MM.1S (cell line): Measurements from ENCODE around the gene BMP4.

Experiments
- DNase-seq: peaks from one replicate; pipeline ENCODE4 v3.0.0-alpha.2; 2015
- H2AFZ ChIP-seq: fragments of 300-600 bp; sonication (generic); 2 replicates; pipeline ENCODE4 v1.6.0; 2016; ENCODE audit warnings: antibody characterized with exemption, low read length
- H3F3A ChIP-seq: fragments of 300-600 bp; sonication (generic); 2 replicates; pipeline ENCODE4 v1.6.1; 2016; ENCODE audit warnings: mild to moderate bottlenecking, antibody characterized with exemption, low read length, moderate library complexity, mixed read lengths; ENCODE audit not compliant: insufficient read depth
- H3K27ac ChIP-seq: fragments of 300-600 bp; sonication (generic); 2 replicates; pipeline ENCODE4 v1.5.1; 2016; ENCODE audit warnings: mild to moderate bottlenecking, low read length
- H3K27me3 ChIP-seq: fragments of 300-600 bp; sonication (generic); replicated peaks from 2 replicates; pipeline ENCODE4 v1.6.0; 2016; ENCODE audit warnings: low read length; ENCODE audit not compliant: insufficient read depth
- H3K36me3 ChIP-seq: fragments of 300-600 bp; sonication (generic); replicated peaks from 2 replicates; pipeline ENCODE4 v1.6.1; 2016; ENCODE audit warnings: mild to moderate bottlenecking, low read length, mixed read lengths; ENCODE audit not compliant: insufficient read depth
- H3K4me1 ChIP-seq: fragments of 300-600 bp; sonication (generic); 2 replicates; pipeline ENCODE4 v1.6.1; 2016; ENCODE audit warnings: low read length, mixed read lengths
- H3K4me2 ChIP-seq: fragments of 300-600 bp; sonication (generic); 2 replicates; pipeline ENCODE4 v1.6.0; 2016; ENCODE audit warnings: low read depth, low read length
- H3K4me3 ChIP-seq: fragments of 300-600 bp; sonication (generic); 2 replicates; pipeline ENCODE4 v1.5.1; 2016; ENCODE audit warnings: low read length, mixed read lengths
- H3K79me2 ChIP-seq: fragments of 300-600 bp; sonication (generic); 2 replicates; pipeline ENCODE4 v1.6.1; 2016; ENCODE audit warnings: mixed run types, low read length, mixed read lengths
- H3K9ac ChIP-seq: fragments of 300-600 bp; sonication (generic); 2 replicates; pipeline ENCODE4 v1.6.1; 2016; ENCODE audit warnings: low read length, mixed read lengths
- H3K9me2 ChIP-seq: fragments of 300-600 bp; sonication (generic); replicated peaks from 2 replicates; pipeline ENCODE4 v1.6.1; 2016; ENCODE audit warnings: mild to moderate bottlenecking, low read length, mixed read lengths; ENCODE audit not compliant: insufficient read depth
- H3K9me3 ChIP-seq: fragments of 300-600 bp; sonication (generic); replicated peaks from 2 replicates; pipeline ENCODE4 v1.6.1; 2016; ENCODE audit warnings: mild to moderate bottlenecking, low read length, mixed read lengths; ENCODE audit not compliant: insufficient read depth
- H4K20me1 ChIP-seq: fragments of 300-600 bp; sonication (generic); 2 replicates; pipeline ENCODE4 v1.6.1; 2016; ENCODE audit warnings: mild to moderate bottlenecking, low read length, moderate library complexity, mixed read lengths; ENCODE audit not compliant: insufficient read depth
- CTCF ChIP-seq: fragments of 300-600 bp; sonication (generic); IDR thresholded peaks from 2 replicates; pipeline ENCODE4 v1.5.1; 2016; ENCODE audit warnings: antibody characterized with exemption, low read length, mixed read lengths
- EZH2 ChIP-seq: fragments of 300-600 bp; sonication (generic); optimal IDR thresholded peaks from 2 replicates; pipeline ENCODE3; 2017; ENCODE audit warnings: low read depth, mild to moderate bottlenecking, antibody characterized with exemption, low read length, mixed read lengths
- EZH2phosphoT487 ChIP-seq: fragments of 300-600 bp; sonication (generic); IDR thresholded peaks from 2 replicates; pipeline ENCODE4 v1.6.1; 2018; ENCODE audit warnings: antibody characterized with exemption, low read length

BMP4 gene

GRCh38 chr14:53949201-53949600 lies 7.4 kb downstream of the BMP4 start:
- Histone ChIP-seq H3K4me2 (no peak overlapping the region), H3K79me2 (no peaks in the 10 kb centered on the region), H4K20me1 (no peaks in the 10 kb centered on the region), H3K27me3 (no peaks in the 10 kb centered on the region), H3K9me2 (no peaks in the 10 kb centered on the region), H3K36me3 (no peaks in the 10 kb centered on the region), H2AFZ (no peak overlapping the region), H3K4me3 (no peak overlapping the region), H3K4me1 (no peaks in the 10 kb centered on the region), H3F3A (no peaks in the 10 kb centered on the region), H3K27ac (no peak overlapping the region), H3K9me3 (no peaks in the 10 kb centered on the region), H3K9ac (no peak overlapping the region)
- no peak for DNase-seq
- no peak for TF ChIP-seq EZH2phosphoT487
- TF ChIP-seq CTCF, result no peak

GRCh38 chr14:53948205-53948884 lies 8.3 kb downstream of the BMP4 start:
- TF ChIP-seq EZH2phosphoT487 (no peak), CTCF (no peak), EZH2 (no peak)
- H3K27me3 ChIP-seq, result no peaks in the 10 kb centered on the region
- no peak overlapping the region for H3K4me3 ChIP-seq
- H3K4me1 ChIP-seq, result no peaks in the 10 kb centered on the region
- H3K27ac ChIP-seq, result no peak overlapping the region
- no peak overlapping the region for H3K4me2 ChIP-seq
- H2AFZ ChIP-seq, result no peak overlapping the region
- H3K36me3 ChIP-seq, result no peaks in the 10 kb centered on the region
- H3K9ac ChIP-seq, result no peak overlapping the region
- H3K79me2 ChIP-seq, result no peaks in the 10 kb centered on the region
- H4K20me1 ChIP-seq, result no peaks in the 10 kb centered on the region
- no peaks in the 10 kb centered on the region for H3F3A ChIP-seq
- H3K9me3 ChIP-seq, result no peaks in the 10 kb centered on the region
- no peaks in the 10 kb centered on the region for H3K9me2 ChIP-seq
- no peak for DNase-seq

- no peaks in the 10 kb centered on the region for H3K4me1 ChIP-seq
- no peaks in the 10 kb centered on the region for H3K79me2 ChIP-seq
- H3K36me3 ChIP-seq, result no peaks in the 10 kb centered on the region
- H3K9ac ChIP-seq, result no peak overlapping the region
- no peaks in the 10 kb centered on the region for H3K27me3 ChIP-seq
- TF ChIP-seq EZH2 (no peak), EZH2phosphoT487 (no peak), CTCF (no peak)
- no peaks in the 10 kb centered on the region for H3F3A ChIP-seq
- no peak overlapping the region for H3K4me3 ChIP-seq
- no peak for DNase-seq
- no peaks in the 10 kb centered on the region for H4K20me1 ChIP-seq
- no peak overlapping the region for H3K4me2 ChIP-seq
- H3K9me2 ChIP-seq, result no peaks in the 10 kb centered on the region
- H2AFZ ChIP-seq, result no peak overlapping the region
- no peak overlapping the region for H3K27ac ChIP-seq
- no peaks in the 10 kb centered on the region for H3K9me3 ChIP-seq
Observed at GRCh38 chr14:53947452-53948204, 9.0 kb downstream of the BMP4 start.
